NCI-H748 (cell line): Measurements from ENCODE around the gene SF3A1.
A peak's percentile ranks its signal among the peaks of the same experiment; 100 is the strongest.
"Not testable (repeated sequence)": the region's sequence is repeated elsewhere in the genome, so short reads cannot be mapped to it uniquely, and the experiment has no call there.

Experiments
- DNase-seq: peaks from one replicate; lab custom pipeline; 2025; ENCODE audit not compliant: unreplicated experiment; lab: John Stamatoyannopoulos, UW

Gene SF3A1

DNA sequence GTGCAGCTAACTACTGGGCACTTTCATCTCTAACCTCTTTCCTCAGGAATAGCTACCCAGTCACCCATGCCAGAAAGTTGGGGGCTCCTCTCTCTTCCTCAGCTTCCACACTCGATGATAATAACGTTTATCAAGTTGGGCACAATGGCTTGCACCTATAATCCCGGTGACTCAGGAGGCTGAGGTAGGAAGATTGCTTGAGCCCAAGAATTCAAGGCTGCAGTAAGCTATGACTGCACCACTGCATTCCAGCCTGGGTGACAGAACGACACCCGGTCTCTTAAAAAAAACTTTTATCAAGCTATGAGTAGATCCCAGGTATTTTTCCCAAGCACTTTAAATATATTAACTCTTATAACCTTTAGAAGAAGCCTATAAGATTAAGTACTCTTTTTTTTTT is 2.0 kb downstream of the SF3A1 start:
- no peak for DNase-seq

DNA sequence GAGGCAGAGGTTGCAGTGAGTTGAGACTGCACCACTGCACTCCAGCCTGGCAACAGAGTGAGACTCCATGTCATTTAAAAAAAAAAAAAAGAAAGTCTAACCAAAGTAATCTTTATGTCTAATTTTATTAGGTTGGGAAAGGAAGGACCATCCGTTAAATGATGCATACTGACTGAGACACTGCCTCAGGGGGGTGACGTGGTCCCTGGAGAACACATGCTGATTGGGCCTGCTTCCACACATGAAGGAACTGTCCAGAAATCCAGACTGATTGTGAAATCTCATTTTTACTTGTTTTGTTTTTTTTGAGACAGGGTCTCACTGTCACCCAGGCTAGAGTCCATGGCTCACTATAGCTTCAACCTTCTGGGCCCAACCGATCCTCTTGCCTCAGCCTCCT is 5.5 kb downstream of the SF3A1 start:
- no peak for DNase-seq

DNA sequence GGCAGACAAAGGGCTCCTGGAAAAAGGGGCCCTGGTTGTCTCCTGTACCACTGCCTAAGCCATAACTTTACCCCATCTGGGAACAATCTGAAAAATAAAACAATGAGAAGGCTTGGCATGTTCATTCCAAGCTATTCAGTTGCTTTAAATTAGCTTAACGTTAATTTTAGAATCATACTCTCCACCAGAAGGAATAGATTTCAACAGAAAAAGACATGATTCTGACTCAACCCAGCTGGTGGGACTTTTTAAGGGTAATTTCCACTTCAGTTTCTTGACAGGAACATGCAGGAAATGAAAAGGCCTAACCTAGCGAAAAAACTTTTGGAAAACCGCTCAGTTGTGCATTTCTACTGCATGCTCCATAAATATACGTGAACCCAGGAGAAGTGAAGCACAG is 7.9 kb downstream of the SF3A1 start:
- no peak for DNase-seq

DNA sequence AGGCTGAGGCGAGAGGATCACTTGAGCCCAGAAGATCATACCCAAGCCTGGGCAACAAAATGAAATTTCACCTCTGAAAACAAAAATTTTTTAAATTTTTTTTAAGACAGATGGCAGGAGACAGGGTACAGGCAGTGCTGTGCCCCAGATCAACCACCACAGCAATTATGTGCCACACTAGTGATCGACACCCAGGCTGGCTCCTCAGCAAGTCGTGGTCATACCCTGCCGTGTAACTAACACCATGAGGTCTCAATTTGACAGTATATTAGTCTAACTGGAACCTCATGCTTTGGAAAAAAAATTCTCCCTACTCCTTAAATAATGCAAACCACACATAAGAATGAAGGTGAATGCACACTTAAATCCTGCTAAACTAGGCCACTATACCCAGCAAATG is 8.3 kb downstream of the SF3A1 start:
- DNase-seq: no peak

DNA sequence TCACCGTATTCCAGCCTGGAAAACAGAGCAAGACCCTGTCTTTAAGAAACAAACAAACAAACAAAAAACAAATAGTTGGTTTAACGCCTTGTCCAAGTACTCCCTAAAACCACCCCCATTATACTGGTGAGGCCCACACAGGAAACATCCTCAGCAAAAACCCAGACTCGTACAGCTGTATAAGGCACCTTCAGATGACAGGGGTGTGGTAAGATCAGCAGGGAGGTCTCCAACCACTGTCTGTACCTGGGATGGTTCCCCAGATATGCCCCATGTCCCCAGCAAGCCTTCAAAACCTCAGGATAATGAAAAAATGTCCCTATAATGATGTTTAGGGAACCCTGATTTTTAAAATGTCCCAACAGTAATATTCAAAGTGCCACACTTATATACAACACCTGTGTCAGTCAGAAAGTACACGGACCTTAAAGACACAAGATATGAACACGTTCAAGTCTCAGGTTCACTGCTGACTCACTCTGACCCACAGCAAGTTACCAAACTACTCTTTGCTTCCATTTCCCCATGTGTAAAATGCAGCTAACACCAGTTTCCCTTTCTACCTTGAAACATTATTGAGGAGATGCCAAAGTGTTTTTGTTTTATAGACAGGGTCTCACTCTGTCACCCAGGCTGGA is 9.3 kb downstream of the SF3A1 start:
- DNase-seq: no peak

DNA sequence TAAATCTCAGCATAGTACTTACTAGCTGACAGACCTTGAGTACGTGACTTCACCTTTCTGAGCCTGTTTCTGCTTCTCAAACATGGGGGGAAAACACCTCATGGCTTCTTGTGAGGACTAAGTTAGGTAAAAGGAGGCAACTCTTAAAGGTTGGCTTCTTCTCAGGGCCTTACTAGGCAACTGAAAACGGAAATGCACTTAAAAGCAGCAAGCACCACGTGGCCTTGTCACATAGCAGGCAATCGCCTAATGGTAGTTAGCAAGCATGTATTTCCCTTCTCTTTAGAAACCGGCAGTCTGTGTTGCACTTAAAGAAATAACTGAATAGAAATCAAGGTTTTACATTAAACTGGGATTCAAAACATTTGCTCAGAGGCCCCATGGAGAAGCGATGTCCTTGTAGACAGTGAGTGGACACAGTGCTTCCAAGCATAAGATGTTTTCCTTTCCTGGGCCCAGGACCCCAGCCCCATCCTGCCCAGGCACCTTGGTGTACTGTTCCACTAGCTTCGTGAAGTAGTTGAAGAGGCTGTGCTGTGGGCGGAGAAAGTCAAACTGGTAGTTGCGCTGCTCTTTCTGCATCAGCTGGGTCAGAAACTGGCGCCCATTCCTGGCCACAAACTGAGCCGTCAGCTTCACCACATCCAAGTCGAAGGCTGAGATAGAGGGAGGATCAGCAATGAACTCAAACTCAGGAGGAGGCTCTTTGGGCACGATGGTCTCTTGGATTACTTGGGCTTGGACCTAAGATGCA is 12.1 kb downstream of the SF3A1 start:
- no peak for DNase-seq

DNA sequence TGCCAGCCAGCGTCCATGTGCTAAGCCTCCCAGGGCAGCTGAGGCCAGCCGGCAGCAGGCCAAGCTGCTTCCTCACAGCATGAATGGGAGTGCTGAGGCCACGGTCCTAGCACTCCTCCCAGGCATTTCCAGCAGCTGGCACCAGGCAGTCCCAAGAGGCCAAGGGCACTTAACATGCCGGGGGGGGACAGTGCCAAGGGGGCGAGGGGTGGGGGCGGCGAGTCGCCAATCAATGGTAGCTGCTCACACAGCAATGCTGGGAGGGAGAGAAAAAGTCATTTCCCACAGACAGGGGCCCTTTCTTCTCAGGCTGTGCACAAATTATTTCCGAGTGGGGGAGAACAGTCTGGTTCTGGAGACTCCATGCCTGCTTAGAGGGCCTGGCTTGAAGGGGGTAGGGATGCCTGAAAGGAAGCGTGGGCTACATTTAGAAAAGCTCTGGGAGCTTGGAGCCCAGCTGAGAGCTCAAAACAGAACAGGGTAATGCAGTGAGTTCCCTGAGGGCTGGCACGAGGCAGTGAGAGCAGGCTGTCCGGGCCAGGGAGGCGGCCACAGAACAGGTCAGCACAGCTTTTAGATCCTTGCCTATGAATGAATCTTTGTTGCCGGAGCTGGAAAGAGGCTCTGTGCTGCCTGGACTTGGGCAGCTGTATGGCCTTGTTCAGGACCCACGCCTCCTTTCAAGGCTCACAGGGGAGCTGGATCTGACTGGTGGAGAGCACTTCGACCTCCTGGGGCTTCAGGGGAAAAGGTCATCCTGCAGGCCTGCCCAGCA is 15.6 kb downstream of the SF3A1 start:
- no peak for DNase-seq

DNA sequence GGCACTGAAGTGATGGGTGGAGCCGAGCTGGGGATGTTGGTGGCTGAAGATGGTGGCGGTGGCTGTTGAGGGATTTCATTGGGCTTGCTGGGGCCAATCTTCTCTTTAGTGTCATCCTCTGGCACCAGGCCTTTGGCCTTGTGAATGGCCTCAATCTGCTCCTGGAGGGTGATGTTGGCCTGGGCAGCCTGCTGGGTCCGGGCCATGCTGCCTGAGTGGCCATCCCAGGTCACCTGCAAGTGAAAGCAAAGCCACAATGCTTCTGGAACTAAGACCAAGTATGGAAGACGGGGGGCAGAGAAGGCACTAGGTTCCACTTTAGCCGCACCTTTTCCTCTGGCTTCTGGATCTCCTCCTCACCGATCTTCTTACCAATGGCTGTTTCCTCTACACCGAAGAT is 17.9 kb downstream of the SF3A1 start:
- no peak for DNase-seq

DNA sequence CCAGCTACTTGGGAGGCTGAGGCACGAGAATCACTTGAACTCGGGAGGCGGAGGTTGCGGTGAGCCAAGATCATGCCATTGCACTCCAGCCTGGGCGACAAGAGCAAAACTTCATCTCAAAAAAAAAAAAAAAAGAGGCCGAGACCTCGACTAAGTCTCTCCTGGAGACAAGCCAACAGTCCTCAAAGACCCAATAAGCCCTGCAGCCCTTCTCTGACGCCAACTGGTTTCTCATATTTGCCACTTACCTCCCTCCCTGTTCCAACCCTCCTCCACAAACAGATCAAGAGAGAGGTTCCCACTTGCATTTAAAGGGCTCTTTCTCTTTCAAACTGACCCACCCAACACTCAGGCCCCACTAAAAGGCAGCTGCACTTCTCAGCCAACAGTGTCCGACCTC is 18.4 kb downstream of the SF3A1 start:
- not testable (repeated sequence) for DNase-seq

DNA sequence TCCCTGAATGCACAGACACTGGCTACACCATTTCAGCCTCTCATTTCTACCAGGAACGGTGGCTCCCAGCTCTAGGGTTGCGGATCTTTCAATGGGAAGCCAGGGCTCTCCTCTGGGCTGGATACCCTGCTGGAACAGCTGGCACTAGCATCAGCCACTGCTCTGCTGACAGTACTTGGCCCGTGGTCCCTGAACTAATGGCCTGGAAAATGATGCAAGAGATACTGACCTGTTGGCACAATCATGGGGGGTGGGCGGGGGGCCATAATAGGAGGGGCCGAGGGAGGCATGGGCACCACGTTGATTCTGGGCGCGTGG is 19.3 kb downstream of the SF3A1 start:
- no peak for DNase-seq

DNA sequence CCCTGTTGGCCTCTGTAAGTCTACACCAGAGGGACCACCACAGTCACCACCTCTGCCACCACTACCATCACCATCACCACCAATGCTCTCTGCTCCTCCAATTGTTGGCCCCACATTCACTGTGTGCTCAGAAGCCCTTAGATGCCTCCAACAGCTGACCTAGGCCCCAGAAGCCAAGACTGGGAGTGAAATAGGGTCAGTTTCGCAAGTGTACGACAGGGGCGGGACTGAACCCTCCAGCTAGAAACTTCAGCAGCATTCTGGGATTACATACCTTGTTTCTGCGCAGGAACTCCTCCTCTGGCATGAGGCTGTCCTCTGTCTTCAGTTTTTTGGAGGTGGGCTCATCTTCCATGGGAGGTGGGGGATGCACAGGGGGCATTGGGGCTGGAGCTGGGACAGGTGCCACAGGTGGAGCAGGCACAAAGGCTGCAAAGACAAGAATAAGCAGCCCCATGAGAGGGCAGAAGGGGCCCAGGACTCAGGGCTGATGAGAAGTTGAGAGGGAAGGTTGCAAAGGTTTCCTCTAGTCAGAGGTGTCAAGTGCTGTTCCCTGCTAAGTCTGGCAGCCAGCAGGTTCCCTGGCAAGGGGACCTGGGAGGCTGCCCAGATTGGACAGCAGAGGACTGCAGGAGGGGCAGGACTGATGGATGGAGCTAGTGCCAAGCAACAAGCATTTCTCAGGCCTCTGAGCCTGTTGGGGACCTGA is 19.8 kb downstream of the SF3A1 start:
- no peak for DNase-seq

DNA sequence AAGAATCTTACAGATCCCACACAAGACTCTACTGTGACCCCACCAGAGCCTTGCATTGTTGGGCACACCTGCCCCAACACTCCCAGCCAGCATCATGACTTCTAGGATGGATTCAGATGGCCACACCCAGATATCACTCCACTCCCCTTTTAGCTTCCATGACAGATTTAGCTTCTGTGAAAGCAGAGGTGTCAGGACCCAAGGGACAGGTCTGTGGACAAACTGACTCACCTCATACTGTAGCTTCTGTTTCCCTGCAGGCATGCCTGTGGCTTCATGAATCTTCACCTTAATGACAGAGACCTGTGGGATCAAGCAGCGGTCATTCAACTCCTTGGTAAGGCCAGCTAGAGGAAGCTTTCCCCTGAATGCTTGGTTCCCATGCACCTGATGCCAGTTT is 21.5 kb downstream of the SF3A1 start:
- no peak for DNase-seq

DNA sequence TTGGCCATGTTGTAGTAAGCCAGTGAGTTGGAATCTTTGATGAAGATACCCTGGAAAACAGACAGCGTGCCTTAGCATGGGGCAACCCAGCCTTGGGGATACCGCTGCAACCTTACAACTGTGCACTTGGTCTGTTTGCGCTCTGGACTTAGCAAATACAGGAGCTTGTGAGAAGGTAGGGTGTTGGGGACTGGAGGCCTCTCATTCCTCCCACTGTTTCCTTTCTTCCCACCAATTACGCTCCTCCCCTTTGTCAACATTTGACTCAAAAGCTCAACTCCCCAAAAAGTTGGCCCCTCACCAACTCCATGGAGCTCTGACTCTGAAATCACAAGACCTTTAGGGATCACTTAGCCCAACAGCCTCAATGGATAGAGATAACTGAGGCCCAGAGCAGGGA is 22.0 kb downstream of the SF3A1 start:
- DNase-seq: no peak

DNA sequence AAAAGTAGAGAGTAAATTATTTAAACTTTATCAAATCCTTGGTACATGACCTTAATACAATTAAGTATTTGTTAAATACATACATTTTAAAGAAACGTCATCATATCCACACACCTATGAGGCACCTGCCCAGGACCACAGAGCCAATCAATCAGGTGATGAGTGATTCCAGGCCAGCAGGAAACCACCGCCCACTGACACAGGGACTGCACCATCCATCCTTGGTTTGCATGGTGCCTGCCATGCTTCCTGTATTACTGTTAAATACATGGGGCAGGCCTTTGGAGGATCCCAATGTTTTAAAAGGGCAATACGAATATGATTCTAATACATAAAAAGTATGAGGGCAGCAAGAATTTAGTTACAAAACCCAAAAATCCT is 23.0 kb downstream of the SF3A1 start:
- no peak for DNase-seq

DNA sequence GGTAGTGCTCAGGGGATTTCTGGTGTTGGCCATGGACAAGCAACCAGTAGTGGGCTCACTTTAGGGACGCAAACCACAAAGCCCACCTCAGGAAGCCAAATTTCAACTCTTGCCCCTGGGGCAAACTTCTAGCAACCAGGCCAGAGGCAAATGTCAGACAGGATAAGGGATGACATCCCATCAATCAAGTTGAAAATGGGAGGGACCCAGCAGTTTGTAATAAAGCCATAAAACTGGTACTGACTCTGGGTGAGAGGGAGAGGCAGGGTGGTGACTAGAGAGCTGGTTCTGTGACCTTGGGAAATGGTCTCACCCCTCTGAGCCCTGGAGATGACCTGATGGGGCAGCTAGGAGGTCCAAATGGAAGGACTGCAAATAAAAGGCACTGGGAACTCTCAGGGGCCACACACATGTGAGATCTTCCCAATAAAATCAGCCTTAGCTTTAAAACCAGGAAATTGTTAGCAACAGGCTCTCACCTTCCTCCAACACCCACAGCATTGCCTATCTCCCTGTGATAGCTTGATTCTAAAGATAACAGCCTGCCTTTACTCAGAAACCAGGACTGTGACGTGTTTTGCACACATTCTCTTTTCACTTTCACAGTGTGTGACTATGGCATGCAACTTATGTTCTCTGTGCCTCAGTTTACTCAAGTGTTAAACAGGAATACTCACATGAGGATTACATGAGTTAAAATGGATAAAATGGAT is 23.5 kb downstream of the SF3A1 start:
- DNase-seq: no peak

DNA sequence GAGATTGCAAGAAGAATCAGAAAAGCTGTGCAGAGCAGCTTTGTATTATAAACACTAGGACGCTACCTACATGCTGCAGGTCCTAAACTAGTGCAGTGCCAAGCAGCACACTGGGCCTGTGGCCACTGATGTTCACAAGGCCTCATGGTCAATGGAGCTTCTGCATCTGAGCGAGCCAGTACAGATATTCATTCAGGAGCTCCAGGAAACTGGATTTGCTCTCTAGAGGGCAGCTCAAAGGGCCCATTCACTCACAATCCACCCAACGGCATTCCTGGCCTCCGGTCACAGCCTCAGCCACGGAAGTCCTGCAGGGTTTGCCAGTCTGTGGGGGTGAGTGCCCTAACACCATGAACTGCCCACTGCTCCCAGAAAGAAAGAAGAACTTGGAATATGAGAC is 24.1 kb downstream of the SF3A1 start:
- no peak for DNase-seq

DNA sequence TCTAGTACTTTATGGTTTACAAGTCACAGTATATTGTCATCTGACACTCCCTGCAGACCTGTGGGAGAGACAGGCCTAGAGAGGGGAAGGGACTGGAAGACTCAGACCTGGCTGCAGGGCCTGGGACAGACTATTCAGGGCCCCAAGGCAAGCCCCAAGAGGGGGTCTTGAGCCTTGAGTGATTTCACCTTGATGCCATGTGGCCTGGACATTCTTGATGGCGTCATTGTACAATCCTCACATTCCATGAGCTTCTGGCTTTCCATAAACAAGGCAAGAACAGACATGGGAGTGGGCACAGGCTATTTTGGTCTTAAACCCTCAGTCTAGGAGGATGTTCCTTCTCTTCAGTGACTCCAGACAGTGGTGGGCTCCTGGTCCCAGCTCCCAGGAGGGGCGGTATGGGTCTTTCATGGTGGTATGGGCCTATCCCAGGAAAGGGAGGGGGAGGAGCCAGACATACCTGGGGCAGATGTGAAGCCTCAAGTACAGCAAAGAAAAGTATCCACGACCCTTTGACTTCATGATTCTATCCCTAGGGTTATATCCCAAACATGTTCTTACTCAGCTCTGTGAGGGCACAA is 28.1 kb downstream of the SF3A1 start:
- DNase-seq: no peak

DNA sequence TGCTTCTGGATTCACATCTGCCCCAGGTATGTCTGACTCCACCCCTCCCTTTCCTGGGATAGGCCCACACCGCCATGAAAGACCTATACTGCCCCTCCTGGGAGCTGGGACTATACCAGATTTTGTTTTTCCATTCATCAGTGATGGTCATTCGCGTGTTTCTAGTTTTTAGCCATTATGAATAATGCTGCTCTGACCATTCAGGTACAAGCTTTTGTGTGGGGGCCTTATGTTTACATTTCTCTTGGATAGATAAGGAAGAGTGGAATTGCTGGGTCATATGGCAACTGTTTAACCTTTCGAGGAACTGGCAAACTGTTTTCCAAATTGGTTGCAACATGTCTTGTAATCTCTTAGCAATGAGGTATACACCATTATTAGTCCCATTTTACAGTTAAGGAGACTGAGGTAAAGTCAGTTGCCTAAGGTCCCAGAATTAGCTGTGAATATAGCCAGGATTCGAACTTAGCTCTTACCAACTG is 28.8 kb downstream of the SF3A1 start:
- DNase-seq: no peak

DNA sequence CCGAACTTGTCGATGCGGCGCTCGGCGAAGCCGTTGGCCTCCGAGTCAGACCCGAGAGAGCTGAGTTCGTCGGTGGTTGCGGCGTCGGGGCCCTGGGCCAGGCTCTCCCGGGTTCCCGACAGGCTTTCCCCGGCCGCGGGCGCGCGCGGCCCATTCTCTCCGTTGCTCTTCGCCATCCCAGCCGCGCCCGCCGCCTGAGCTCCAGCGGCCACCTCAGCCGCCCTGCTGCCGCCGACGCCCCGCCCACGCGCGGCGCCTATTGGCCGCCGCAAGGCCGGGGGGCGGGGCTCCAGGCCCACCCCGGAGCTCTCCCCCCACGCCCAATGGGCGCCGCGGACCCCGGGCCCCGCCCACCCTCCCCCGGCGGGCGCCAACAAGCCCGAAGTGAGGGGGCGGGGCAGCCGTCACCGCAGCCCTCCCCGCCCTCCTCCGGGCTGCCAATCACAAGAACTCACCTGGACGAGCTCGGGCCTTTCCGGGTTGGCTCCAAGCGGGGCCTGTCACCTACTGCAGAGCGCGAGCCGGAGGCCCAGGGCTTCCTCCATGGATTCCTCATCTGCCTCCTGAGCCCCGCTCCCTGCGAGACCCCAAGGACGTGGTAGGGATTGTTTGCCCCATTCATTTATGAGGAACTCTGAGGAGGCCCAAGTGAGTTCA is 29.9 kb downstream of the SF3A1 start, which contains the start of gene TBC1D10A:
Gene TBC1D10A, minus strand, starts transcription at position 236 of the 657 bp plus-strand sequence. Its CDS starts 60 bp downstream, at position 176.
- peak; percentile 93 for DNase-seq

DNA sequence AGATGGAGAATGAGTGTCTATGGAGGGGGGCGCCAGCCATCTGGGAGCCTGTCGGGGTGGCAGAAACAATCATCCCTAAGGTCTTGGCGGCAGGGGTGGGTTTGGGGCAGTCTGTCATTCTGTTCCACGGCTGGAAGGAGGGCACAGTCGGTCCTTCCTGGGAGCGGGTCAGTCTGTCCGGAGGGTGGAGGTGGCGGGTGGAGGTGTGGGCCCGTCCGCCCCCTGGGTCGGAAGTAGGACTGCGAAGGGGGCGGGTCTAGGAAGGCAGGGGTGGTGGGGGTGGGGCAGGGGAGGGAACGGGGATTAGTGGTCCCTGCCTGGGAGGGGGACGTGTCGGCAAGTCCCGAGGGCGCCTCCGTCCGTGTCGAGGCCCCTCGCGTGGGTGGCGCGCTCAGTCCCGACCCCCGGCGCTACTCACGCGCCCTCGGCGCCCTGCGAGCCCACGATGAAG is 30.4 kb downstream of the SF3A1 start:
- peak; percentile 29 for DNase-seq
